Smooth muscle cell (in vitro differentiated cells): ENCODE data around the gene PPT1. TPM values are rescaled to one million over a fixed set of nuclear protein-coding genes. Genes with fewer than 3 reads are reported as not detected.
"Not testable (repeated sequence)": the region's sequence is repeated elsewhere in the genome, so short reads cannot be mapped to it uniquely, and the experiment has no call there.

Experiments used
- DNase-seq: peaks from one replicate; lab custom pipeline; 2025; ENCODE audit not compliant: unreplicated experiment; lab: John Stamatoyannopoulos, UW
- H2AFZ ChIP-seq: fragments of 200-600 bp; sonication (generic); 2 replicates; pipeline ENCODE4 v1.6.0; 2016; ENCODE audit warnings: antibody characterized with exemption, low read depth, mild to moderate bottlenecking
- H3F3A ChIP-seq: fragments of 200-600 bp; sonication (generic); 2 replicates; pipeline ENCODE4 v1.6.0; 2017; ENCODE audit warnings: antibody characterized with exemption, low read depth
- H3K27ac ChIP-seq: fragments of 200-600 bp; sonication (generic); 2 replicates; pipeline ENCODE4 v1.5.1; 2016; ENCODE audit warnings: low read depth, mild to moderate bottlenecking
- H3K27me3 ChIP-seq: fragments of 200-600 bp; sonication (generic); 2 replicates; pipeline ENCODE4 v1.6.1; 2016; ENCODE audit warnings: low read depth, mild to moderate bottlenecking
- H3K36me3 ChIP-seq: fragments of 200-600 bp; sonication (generic); 2 replicates; pipeline ENCODE4 v1.5.1; 2016; ENCODE audit warnings: low read depth
- H3K4me1 ChIP-seq: fragments of 200-600 bp; sonication (generic); 2 replicates; pipeline ENCODE4 v1.5.1; 2016; ENCODE audit warnings: low read depth
- H3K4me2 ChIP-seq: fragments of 200-600 bp; sonication (generic); 2 replicates; pipeline ENCODE4 v1.6.0; 2016; ENCODE audit warnings: mild to moderate bottlenecking
- H3K4me3 ChIP-seq: fragments of 200-600 bp; sonication (generic); 2 replicates; pipeline ENCODE4 v1.5.1; 2016; ENCODE audit warnings: mild to moderate bottlenecking
- H3K79me2 ChIP-seq: fragments of 200-600 bp; sonication (generic); 2 replicates; pipeline ENCODE4 v1.6.0; 2016; ENCODE audit warnings: low read depth, mild to moderate bottlenecking
- H3K9ac ChIP-seq: fragments of 200-600 bp; sonication (generic); 2 replicates; pipeline ENCODE4 v1.6.0; 2016; ENCODE audit warnings: low read depth
- H3K9me3 ChIP-seq: fragments of 200-600 bp; sonication (generic); replicated peaks from 2 replicates; pipeline ENCODE4 v1.5.1; 2016; ENCODE audit warnings: low read depth
- H4K20me1 ChIP-seq: fragments of 200-600 bp; sonication (generic); 2 replicates; pipeline ENCODE4 v1.6.0; 2016; ENCODE audit warnings: low read depth
- CTCF ChIP-seq: fragments of 200-600 bp; sonication (generic); IDR thresholded peaks from 2 replicates; pipeline ENCODE4 v1.5.1; 2017; ENCODE audit warnings: borderline replicate concordance, mild to moderate bottlenecking, antibody characterized with exemption; ENCODE audit not compliant: insufficient read depth, poor library complexity, severe bottlenecking
- WGBS: methylation state at CpG from one replicate; pipeline ENCODE4 v1.1.7; 2016; ENCODE audit warnings: low lambda C conversion rate; 5-methylcytosine and 5-hydroxymethylcytosine counted together
- polyA plus RNA-seq: library from polyadenylated mRNA; unstranded; fragments of >200 nt; fragmentation: Nextera tagmentation; extraction: Ambion mirVana; gene quantifications from 2 replicates; pipeline ENCODE4 v1.2.1, GENCODE V29; 2016
- total RNA-seq: library from RNA; depleted of rRNA; stranded (reverse); fragments of >200 nt; gene quantifications from 2 replicates; pipeline ENCODE4 v1.2.3, GENCODE V29; 2014

PPT1 gene
- total and polyA plus RNA-seq, 2 experiments from 2014 or later: 72.5 to 85.6 TPM

GRCh38 chr1:40039757-40040510, 57.1 kb downstream of the PPT1 start:
- Histone ChIP-seq H3K4me1 (peaks cover 24% of the 10 kb centered on the region), H3K9ac (peak overlapping the region; percentile 68), H4K20me1 (peaks cover 40% of the 10 kb centered on the region), H3K9me3 (no peaks in the 10 kb centered on the region), H3K4me3 (peak overlapping the region; percentile 91), H3K27me3 (no peaks in the 10 kb centered on the region), H3F3A (peaks cover 3% of the 10 kb centered on the region), H3K27ac (peak overlapping the region; percentile 87), H3K79me2 (peaks cover 44% of the 10 kb centered on the region), H2AFZ (peak overlapping the region; percentile 54), H3K4me2 (peak overlapping the region; percentile 87), H3K36me3 (no peaks in the 10 kb centered on the region)
- no peak for TF ChIP-seq CTCF
- WGBS: under 1% methylated on average over 52 of the region's 52 CpGs
- peak; percentile 64 for DNase-seq

GRCh38 chr1:40039245-40039756, 57.8 kb downstream of the PPT1 start:
- Histone ChIP-seq H3K4me3 (peak overlapping the region; percentile 91), H3K79me2 (peaks cover 38% of the 10 kb centered on the region), H2AFZ (peak overlapping the region; percentile 36), H3K27me3 (no peaks in the 10 kb centered on the region), H3K9ac (no peak overlapping the region), H3K36me3 (no peaks in the 10 kb centered on the region), H3K4me1 (peaks cover 24% of the 10 kb centered on the region), H3K27ac (peak overlapping the region; percentile 87), H4K20me1 (peaks cover 33% of the 10 kb centered on the region), H3K4me2 (peak overlapping the region; percentile 87), H3K9me3 (no peaks in the 10 kb centered on the region), H3F3A (peaks cover 3% of the 10 kb centered on the region)
- no peak for DNase-seq
- TF ChIP-seq CTCF: no peak
- 6% methylated on average over 10 of the region's 10 CpGs for WGBS

GRCh38 chr1:40038697-40039096, 58.4 kb downstream of the PPT1 start:
- Histone ChIP-seq H2AFZ (no peak overlapping the region), H3K27me3 (no peaks in the 10 kb centered on the region), H3K9ac (no peak overlapping the region), H3K79me2 (peaks cover 32% of the 10 kb centered on the region), H4K20me1 (peaks cover 27% of the 10 kb centered on the region), H3K9me3 (no peaks in the 10 kb centered on the region), H3K4me1 (peaks cover 24% of the 10 kb centered on the region), H3K27ac (peak overlapping the region; percentile 87), H3F3A (peaks cover 3% of the 10 kb centered on the region), H3K36me3 (no peaks in the 10 kb centered on the region), H3K4me2 (peak overlapping the region; percentile 87), H3K4me3 (no peak overlapping the region)
- DNase-seq: no peak
- WGBS: 77% methylated on average over 3 of the region's 3 CpGs
- no peak for TF ChIP-seq CTCF

GRCh38 chr1:40037254-40037653, 59.8 kb downstream of the PPT1 start:
- H3K4me2 ChIP-seq, H3K27me3 ChIP-seq, H2AFZ ChIP-seq, H3F3A ChIP-seq, H3K27ac ChIP-seq, H3K36me3 ChIP-seq, H3K9ac ChIP-seq, DNase-seq, H3K4me3 ChIP-seq, H3K9me3 ChIP-seq: not testable (repeated sequence)
- Histone ChIP-seq H3K4me1 (peaks cover 18% of the 10 kb centered on the region), H4K20me1 (peaks cover 13% of the 10 kb centered on the region), H3K79me2 (peaks cover 17% of the 10 kb centered on the region)
- WGBS: over 99% methylated on average over 8 of the region's 8 CpGs
